Left ventricle myocardium inferior (tissue), 1 donor: Measurements from ENCODE around the gene CEP131. TPM values are rescaled to one million over a fixed set of nuclear protein-coding genes. Genes with fewer than 3 reads are reported as not detected.

Experiments
- DNase-seq: peaks from one replicate; pipeline ENCODE4 v3.0.0-alpha.2; 2020
- H3K27ac ChIP-seq: fragments of 200-600 bp; replicated peaks from 2 replicates; pipeline ENCODE4 v1.8.0; 2021
- H3K27me3 ChIP-seq: fragments of 200-600 bp; 2 replicates; pipeline ENCODE4 v1.8.0; 2021; ENCODE audit warnings: low read depth
- H3K36me3 ChIP-seq: fragments of 200-600 bp; 2 replicates; pipeline ENCODE4 v1.8.0; 2021
- H3K4me1 ChIP-seq: fragments of 200-600 bp; 2 replicates; pipeline ENCODE4 v1.8.0; 2021
- H3K4me3 ChIP-seq: fragments of 200-600 bp; 2 replicates; pipeline ENCODE4 v1.8.0; 2021; ENCODE audit warnings: mild to moderate bottlenecking, moderate library complexity
- H3K9me3 ChIP-seq: fragments of 200-600 bp; replicated peaks from 2 replicates; pipeline ENCODE4 v1.8.0; 2021
- intact Hi-C: fragments of 100-400 bp; cut with micrococcal nuclease; formaldehyde crosslinking; loops from one replicate; pipeline ENCODE4 v1.11.0; 2022
- total RNA-seq: library from RNA; stranded (reverse); fragmentation: NEBNext Ultra II Directional; extraction: Animal tissue kit (Norgen Biotek cat#: 25700); gene quantifications from one replicate; pipeline ENCODE4 v1.2.1, GENCODE V29; 2021
- TF ChIP-seq, protein P1 (sequence below): fragments of 200-600 bp; IDR thresholded peaks from 2 replicates; pipeline ENCODE4 v1.8.0; 2021; ENCODE audit warnings: antibody characterized with exemption, mild to moderate bottlenecking, borderline replicate concordance
- donor health status: DM: no; HTN: yes; CAD: no; lungs with severe emphysema.

The CEP131 gene
- total RNA-seq, 1 donor from 2014 or later, result 7.6 TPM

DNA sequence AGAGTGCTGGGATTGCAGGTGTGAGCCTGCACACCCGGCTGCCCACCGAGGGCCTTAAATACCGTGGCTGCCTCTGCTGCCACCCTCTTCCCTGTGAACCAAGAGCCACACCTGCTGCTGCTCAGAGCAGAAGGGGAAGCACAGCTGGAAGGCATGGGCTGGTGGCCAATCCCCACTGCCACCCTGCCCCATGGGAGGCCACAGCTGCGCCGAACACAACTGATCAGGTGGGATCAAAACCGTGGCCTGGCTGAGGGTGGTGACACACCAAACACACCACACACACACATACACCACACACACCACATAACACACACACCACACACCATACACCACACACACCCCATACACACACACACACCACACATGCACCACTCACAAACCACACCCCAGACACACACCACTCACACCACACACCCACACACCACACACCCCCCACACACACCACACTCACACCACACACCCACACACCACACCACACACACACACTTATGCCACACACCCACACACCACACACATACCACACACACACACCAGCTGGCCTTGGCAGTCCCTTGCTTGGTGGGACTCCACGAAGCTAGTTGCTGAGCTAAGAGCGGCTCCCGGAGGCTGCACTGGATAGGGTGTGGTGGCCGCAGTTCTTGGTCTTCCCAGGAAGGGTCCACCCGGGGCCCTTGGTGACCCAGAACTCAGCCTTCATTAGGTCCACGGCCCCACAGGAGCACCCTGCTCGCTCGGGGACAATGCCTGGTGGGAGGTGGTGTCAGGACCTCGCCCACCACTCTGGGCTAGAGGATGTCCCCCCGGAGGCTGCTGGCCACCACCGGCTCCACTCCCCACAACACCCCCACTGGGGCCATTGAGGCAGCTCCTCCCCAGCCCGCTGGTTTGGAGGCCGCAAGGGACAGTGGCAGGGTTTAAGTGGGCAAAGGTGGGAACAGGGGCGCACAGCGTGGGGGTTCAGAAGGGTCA, 14.9 kb downstream of the CEP131 start:
- Histone ChIP-seq H3K27ac (no peak overlapping the region), H3K4me1 (no peaks in the 10 kb centered on the region), H3K4me3 (no peak overlapping the region), H3K27me3 (no peaks in the 10 kb centered on the region), H3K36me3 (peaks cover 6% of the 10 kb centered on the region), H3K9me3 (no peaks in the 10 kb centered on the region)
- intact Hi-C loops, result no loop called here
- no peak for DNase-seq
- TF ChIP-seq, protein P1, sequence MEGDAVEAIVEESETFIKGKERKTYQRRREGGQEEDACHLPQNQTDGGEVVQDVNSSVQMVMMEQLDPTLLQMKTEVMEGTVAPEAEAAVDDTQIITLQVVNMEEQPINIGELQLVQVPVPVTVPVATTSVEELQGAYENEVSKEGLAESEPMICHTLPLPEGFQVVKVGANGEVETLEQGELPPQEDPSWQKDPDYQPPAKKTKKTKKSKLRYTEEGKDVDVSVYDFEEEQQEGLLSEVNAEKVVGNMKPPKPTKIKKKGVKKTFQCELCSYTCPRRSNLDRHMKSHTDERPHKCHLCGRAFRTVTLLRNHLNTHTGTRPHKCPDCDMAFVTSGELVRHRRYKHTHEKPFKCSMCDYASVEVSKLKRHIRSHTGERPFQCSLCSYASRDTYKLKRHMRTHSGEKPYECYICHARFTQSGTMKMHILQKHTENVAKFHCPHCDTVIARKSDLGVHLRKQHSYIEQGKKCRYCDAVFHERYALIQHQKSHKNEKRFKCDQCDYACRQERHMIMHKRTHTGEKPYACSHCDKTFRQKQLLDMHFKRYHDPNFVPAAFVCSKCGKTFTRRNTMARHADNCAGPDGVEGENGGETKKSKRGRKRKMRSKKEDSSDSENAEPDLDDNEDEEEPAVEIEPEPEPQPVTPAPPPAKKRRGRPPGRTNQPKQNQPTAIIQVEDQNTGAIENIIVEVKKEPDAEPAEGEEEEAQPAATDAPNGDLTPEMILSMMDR, result no peak

- intact Hi-C loops, result no loop called here
- Histone ChIP-seq H3K4me1 (no peaks in the 10 kb centered on the region), H3K4me3 (no peak overlapping the region), H3K27ac (no peak overlapping the region), H3K27me3 (no peaks in the 10 kb centered on the region), H3K9me3 (no peaks in the 10 kb centered on the region), H3K36me3 (peaks cover 6% of the 10 kb centered on the region)
- DNase-seq, result no peak
- TF ChIP-seq, protein P1, result no peak
These were observed 16.1 kb downstream of the CEP131 start for GRCh38 chr17:81206657-81207056.

DNA sequence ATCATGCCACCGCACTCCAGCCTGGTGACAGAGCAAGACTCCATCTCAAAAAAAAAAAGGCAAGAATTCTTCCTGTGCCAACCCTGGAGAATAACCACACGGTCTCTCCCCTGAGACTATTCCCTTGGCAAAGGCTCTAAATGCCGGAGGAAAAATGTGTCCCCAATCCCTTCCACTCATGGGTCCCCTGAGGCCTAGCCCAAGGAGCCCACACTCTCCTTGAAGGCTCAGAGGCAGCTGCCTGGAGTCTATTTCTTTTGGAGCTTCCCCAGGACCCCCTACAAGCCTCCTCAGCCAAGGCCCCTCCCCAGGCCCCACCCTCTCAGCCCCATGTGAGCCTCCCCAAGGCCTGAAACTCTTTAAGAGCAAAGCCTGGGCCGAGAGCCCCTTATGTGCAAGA, 16.6 kb downstream of the CEP131 start:
- no peaks in the 10 kb centered on the region for H3K9me3 ChIP-seq
- no peak overlapping the region for H3K4me3 ChIP-seq
- TF ChIP-seq, protein P1, result no peak
- H3K27ac ChIP-seq, result no peak overlapping the region
- DNase-seq, result no peak
- H3K27me3 ChIP-seq, result no peaks in the 10 kb centered on the region
- intact Hi-C loops, result no loop called here
- peaks cover 6% of the 10 kb centered on the region for H3K36me3 ChIP-seq
- no peaks in the 10 kb centered on the region for H3K4me1 ChIP-seq

GRCh38 chr17:81204578-81204977, 18.2 kb downstream of the CEP131 start:
- TF ChIP-seq, protein P1, result no peak
- H3K36me3 ChIP-seq, result peaks cover 6% of the 10 kb centered on the region
- no peak overlapping the region for H3K27ac ChIP-seq
- no peak overlapping the region for H3K4me3 ChIP-seq
- H3K27me3 ChIP-seq, result no peaks in the 10 kb centered on the region
- peaks cover 3% of the 10 kb centered on the region for H3K4me1 ChIP-seq
- no peaks in the 10 kb centered on the region for H3K9me3 ChIP-seq
- intact Hi-C loops, result no loop called here
- DNase-seq, result no peak

- Histone ChIP-seq H3K27me3 (no peaks in the 10 kb centered on the region), H3K9me3 (no peaks in the 10 kb centered on the region), H3K4me1 (peaks cover 10% of the 10 kb centered on the region), H3K4me3 (no peak overlapping the region), H3K27ac (no peak overlapping the region), H3K36me3 (peaks cover 19% of the 10 kb centered on the region)
- intact Hi-C loops, result no loop called here
- TF ChIP-seq, protein P1, result no peak
- DNase-seq, result no peak
These were observed 19.6 kb downstream of the CEP131 start for GRCh38 chr17:81203136-81203535.
